GM23338 (cell line): ENCODE results near the gene CACNA1C.

Experiments used
- CREB1 ChIP-seq: fragments of 250-450 bp; sonication (Bioruptor Pico); IDR thresholded peaks from 2 replicates; pipeline ENCODE4 v1.5.0; 2020; ENCODE audit warnings: low read depth, mild to moderate bottlenecking, moderate library complexity
- CTCF ChIP-seq, 2 experiments: fragments of 200-600 bp in 1 of 2; sonication (generic) in 1 of 2; conservative IDR thresholded peaks; 2 replicates each; pipeline versions ENCODE4 v1.5.1 to v1.6.1; 2016 to 2017; ENCODE audit warnings: antibody characterized with exemption in 2 of 2, low read depth in 2 of 2, mild to moderate bottlenecking in 2 of 2, moderate library complexity in 1 of 2
- EZH2 ChIP-seq: fragments of 200-600 bp; sonication (generic); IDR thresholded peaks from one replicate; pipeline ENCODE4 v1.8.0; 2017; ENCODE audit warnings: antibody characterized with exemption, mild to moderate bottlenecking, low read depth; ENCODE audit not compliant: unreplicated experiment
- EZH2phosphoT487 ChIP-seq: fragments of 200-600 bp; sonication (generic); IDR thresholded peaks from one replicate; pipeline ENCODE4 v1.8.1; 2018; ENCODE audit warnings: antibody characterized with exemption; ENCODE audit not compliant: unreplicated experiment
- JUNB ChIP-seq: IDR thresholded peaks from one replicate; pipeline ENCODE4 v1.6.1; 2016; ENCODE audit warnings: antibody characterized with exemption; ENCODE audit not compliant: unreplicated experiment
- NANOG ChIP-seq: IDR thresholded peaks from 2 replicates; pipeline ENCODE4 v1.6.1; 2016; ENCODE audit warnings: antibody characterized with exemption, borderline replicate concordance
- POLR2AphosphoS5 ChIP-seq: IDR thresholded peaks from 2 replicates; pipeline ENCODE4 v1.6.1; 2016; ENCODE audit warnings: antibody characterized with exemption, low read depth
- REST ChIP-seq: IDR thresholded peaks from one replicate; pipeline ENCODE4 v1.6.1; 2018; ENCODE audit warnings: antibody characterized with exemption; ENCODE audit not compliant: unreplicated experiment
- STAT1 ChIP-seq: IDR thresholded peaks from one replicate; pipeline ENCODE4 v1.6.1; 2016; ENCODE audit warnings: antibody characterized with exemption; ENCODE audit not compliant: unreplicated experiment
- ZNF114 ChIP-seq: fragments of 250-450 bp; sonication (Bioruptor Pico); IDR thresholded peaks from 2 replicates; pipeline ENCODE4 v1.5.0; 2020; ENCODE audit warnings: mild to moderate bottlenecking, moderate library complexity
- ZNF331 ChIP-seq: fragments of 250-450 bp; sonication (Bioruptor Pico); IDR thresholded peaks from 2 replicates; pipeline ENCODE4 v1.5.0; 2020; ENCODE audit warnings: low read depth, mild to moderate bottlenecking, moderate library complexity
- TF ChIP-seq, protein P1 (sequence below): fragments of 250-450 bp; sonication (Bioruptor Pico); IDR thresholded peaks from 2 replicates; pipeline ENCODE4 v1.5.0; 2020; ENCODE audit warnings: mild to moderate bottlenecking, moderate library complexity

DNA sequence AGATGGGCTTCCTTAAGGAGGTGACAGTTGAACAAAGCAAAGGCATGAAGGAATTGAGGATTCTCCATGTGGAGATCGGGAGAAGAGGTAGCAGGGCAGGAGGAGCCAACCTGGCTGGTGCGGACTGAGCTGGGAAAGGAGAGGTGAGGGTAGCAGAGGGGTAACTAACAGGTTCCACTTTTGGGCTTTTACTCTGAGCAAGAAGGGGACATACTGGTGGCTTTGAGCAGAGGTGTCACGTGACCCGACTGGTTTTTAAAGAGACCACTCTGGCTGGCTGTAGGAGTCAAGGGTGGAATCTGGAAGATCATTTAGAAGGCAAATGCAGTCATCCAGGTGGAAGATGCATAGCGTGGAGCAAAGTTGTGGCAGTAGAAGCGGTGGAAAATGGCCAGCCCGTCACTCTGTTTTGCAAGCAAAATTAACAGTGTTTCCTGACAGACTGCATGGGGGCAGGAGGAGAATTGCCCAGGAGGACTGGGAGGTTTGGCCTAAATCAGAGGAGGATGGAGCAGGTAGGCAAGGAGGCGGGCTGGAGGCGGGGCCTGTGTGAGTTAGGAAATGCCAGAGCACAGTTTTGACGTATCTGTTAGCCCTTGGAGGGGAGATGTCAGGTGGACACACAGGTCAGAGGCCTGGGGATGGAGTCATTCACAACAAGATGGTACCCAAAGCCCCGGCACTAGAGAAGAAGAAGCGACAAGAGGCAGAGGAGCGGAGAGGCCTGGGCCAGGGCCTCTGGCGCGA, 585.7 kb downstream of the CACNA1C start:
- no peak for TF ChIP-seq CTCF (conservative IDR thresholded peaks at IDR 0.05; ENCODE audit: low read depth in 2 of 2)
- TF ChIP-seq JUNB, result no peak
- TF ChIP-seq REST, result no peak
- no peak for TF ChIP-seq POLR2AphosphoS5
- TF ChIP-seq CREB1, result no peak
- TF ChIP-seq STAT1, result no peak
- no peak for TF ChIP-seq EZH2
- TF ChIP-seq ZNF114 (CRISPR knock-in tag), result no peak
- no peak for TF ChIP-seq EZH2phosphoT487
- TF ChIP-seq, protein P1, sequence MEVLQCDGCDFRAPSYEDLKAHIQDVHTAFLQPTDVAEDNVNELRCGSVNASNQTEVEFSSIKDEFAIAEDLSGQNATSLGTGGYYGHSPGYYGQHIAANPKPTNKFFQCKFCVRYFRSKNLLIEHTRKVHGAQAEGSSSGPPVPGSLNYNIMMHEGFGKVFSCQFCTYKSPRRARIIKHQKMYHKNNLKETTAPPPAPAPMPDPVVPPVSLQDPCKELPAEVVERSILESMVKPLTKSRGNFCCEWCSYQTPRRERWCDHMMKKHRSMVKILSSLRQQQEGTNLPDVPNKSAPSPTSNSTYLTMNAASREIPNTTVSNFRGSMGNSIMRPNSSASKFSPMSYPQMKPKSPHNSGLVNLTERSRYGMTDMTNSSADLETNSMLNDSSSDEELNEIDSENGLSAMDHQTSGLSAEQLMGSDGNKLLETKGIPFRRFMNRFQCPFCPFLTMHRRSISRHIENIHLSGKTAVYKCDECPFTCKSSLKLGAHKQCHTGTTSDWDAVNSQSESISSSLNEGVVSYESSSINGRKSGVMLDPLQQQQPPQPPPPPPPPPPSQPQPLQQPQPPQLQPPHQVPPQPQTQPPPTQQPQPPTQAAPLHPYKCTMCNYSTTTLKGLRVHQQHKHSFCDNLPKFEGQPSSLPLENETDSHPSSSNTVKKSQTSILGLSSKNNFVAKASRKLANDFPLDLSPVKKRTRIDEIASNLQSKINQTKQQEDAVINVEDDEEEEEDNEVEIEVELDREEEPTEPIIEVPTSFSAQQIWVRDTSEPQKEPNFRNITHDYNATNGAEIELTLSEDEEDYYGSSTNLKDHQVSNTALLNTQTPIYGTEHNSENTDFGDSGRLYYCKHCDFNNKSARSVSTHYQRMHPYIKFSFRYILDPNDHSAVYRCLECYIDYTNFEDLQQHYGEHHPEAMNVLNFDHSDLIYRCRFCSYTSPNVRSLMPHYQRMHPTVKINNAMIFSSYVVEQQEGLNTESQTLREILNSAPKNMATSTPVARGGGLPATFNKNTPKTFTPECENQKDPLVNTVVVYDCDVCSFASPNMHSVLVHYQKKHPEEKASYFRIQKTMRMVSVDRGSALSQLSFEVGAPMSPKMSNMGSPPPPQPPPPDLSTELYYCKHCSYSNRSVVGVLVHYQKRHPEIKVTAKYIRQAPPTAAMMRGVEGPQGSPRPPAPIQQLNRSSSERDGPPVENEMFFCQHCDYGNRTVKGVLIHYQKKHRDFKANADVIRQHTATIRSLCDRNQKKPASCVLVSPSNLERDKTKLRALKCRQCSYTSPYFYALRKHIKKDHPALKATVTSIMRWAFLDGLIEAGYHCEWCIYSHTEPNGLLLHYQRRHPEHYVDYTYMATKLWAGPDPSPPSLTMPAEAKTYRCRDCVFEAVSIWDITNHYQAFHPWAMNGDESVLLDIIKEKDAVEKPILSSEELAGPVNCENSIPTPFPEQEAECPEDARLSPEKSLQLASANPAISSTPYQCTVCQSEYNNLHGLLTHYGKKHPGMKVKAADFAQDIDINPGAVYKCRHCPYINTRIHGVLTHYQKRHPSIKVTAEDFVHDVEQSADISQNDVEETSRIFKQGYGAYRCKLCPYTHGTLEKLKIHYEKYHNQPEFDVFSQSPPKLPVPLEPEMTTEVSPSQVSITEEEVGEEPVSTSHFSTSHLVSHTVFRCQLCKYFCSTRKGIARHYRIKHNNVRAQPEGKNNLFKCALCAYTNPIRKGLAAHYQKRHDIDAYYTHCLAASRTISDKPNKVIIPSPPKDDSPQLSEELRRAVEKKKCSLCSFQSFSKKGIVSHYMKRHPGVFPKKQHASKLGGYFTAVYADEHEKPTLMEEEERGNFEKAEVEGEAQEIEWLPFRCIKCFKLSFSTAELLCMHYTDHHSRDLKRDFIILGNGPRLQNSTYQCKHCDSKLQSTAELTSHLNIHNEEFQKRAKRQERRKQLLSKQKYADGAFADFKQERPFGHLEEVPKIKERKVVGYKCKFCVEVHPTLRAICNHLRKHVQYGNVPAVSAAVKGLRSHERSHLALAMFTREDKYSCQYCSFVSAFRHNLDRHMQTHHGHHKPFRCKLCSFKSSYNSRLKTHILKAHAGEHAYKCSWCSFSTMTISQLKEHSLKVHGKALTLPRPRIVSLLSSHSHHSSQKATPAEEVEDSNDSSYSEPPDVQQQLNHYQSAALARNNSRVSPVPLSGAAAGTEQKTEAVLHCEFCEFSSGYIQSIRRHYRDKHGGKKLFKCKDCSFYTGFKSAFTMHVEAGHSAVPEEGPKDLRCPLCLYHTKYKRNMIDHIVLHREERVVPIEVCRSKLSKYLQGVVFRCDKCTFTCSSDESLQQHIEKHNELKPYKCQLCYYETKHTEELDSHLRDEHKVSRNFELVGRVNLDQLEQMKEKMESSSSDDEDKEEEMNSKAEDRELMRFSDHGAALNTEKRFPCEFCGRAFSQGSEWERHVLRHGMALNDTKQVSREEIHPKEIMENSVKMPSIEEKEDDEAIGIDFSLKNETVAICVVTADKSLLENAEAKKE (CRISPR knock-in tag), result no peak
- TF ChIP-seq ZNF331 (CRISPR knock-in tag), result no peak
- TF ChIP-seq NANOG, result no peak
